ENCODE results near the gene ZNF444. TPM values are rescaled to one million over a fixed set of nuclear protein-coding genes. Genes with fewer than 3 reads are reported as not detected.
A peak's percentile ranks its signal among the peaks of the same experiment; 100 is the strongest.

Gene ZNF444
- total RNA-seq, 1 experiment from 2014 or later, result 84.0 TPM

DNA sequence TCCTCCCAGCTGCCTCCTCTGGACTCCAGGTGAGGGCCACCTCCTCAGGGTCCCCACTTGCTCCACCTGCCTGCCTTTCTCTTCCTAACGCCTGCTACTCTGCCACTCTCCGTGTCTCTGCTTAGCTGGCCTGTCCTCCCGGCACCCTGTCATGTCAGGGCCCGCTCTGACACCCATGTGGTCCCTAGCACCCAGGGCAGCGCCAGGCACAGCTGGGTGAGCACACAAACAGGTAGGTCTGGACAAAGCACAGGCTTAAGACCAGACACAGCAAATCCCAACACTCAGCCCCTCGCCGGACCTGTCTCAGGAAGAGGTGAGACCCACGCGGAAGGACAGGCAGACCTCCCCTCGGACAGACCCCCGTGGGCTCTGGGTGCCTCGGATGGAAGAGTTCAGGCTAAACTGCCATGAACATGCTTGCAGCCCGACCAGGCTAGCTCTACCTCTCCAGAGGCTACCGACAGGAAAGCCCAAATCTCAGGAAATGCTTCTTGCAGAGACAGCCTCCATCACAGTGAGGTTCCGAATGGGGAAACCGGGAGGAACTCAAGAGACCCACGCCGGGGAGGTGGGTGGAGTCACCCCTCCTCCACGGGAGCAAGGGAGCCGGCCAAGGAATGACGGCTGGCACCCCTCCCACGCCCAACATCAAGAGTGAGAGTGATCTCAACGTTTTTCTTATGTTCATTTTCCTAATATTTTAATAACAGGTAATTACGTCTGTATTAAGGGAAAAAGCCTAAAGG is 32.5 kb upstream of the ZNF444 start:
- H3K27ac Mint-ChIP-seq, result peak overlapping the region; percentile 78
- H3K4me3 Mint-ChIP-seq, result peak overlapping the region; percentile 14; the same call in 1 of the 2 replicates
- CTCF ChIA-PET, result interaction anchor here (1.2 to 3.1 kb wide), 8 partner anchors 28 to 201 kb away, joined by 3 to 16 read pairs (median 6); partner anchors contain the start of gene ZNF444
- TF ChIP-seq GTF2I (CRISPR knock-in tag; conservative IDR thresholded peaks at IDR 0.05) (no peak), ZNF396 (CRISPR knock-in tag; IDR thresholded peaks at IDR 0.05; ENCODE audit: borderline replicate concordance) (no peak), FOXJ3 (CRISPR knock-in tag; IDR thresholded peaks at IDR 0.05; ENCODE audit: borderline replicate concordance) (no peak), ZNF423 (CRISPR knock-in tag; IDR thresholded peaks at IDR 0.05) (no peak), GRHL2 (CRISPR knock-in tag; IDR thresholded peaks at IDR 0.05; ENCODE audit: insufficient replicate concordance, severe bottlenecking) (no peak), GABPB1 (CRISPR knock-in tag; IDR thresholded peaks at IDR 0.05) (no peak), JAZF1 (CRISPR knock-in tag; IDR thresholded peaks at IDR 0.05) (no peak), NFATC4 (CRISPR knock-in tag; IDR thresholded peaks at IDR 0.05) (no peak)
- TF ChIP-seq, protein P1, sequence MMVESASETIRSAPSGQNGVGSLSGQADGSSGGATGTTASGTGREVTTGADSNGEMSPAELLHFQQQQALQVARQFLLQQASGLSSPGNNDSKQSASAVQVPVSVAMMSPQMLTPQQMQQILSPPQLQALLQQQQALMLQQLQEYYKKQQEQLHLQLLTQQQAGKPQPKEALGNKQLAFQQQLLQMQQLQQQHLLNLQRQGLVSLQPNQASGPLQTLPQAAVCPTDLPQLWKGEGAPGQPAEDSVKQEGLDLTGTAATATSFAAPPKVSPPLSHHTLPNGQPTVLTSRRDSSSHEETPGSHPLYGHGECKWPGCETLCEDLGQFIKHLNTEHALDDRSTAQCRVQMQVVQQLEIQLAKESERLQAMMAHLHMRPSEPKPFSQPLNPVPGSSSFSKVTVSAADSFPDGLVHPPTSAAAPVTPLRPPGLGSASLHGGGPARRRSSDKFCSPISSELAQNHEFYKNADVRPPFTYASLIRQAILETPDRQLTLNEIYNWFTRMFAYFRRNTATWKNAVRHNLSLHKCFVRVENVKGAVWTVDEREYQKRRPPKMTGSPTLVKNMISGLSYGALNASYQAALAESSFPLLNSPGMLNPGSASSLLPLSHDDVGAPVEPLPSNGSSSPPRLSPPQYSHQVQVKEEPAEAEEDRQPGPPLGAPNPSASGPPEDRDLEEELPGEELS (CRISPR knock-in tag; IDR thresholded peaks at IDR 0.05), result no peak
- TF ChIP-seq, protein P2, sequence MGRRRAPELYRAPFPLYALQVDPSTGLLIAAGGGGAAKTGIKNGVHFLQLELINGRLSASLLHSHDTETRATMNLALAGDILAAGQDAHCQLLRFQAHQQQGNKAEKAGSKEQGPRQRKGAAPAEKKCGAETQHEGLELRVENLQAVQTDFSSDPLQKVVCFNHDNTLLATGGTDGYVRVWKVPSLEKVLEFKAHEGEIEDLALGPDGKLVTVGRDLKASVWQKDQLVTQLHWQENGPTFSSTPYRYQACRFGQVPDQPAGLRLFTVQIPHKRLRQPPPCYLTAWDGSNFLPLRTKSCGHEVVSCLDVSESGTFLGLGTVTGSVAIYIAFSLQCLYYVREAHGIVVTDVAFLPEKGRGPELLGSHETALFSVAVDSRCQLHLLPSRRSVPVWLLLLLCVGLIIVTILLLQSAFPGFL (CRISPR knock-in tag; IDR thresholded peaks at IDR 0.05; ENCODE audit: borderline replicate concordance), result no peak
- TF ChIP-seq, protein P3, sequence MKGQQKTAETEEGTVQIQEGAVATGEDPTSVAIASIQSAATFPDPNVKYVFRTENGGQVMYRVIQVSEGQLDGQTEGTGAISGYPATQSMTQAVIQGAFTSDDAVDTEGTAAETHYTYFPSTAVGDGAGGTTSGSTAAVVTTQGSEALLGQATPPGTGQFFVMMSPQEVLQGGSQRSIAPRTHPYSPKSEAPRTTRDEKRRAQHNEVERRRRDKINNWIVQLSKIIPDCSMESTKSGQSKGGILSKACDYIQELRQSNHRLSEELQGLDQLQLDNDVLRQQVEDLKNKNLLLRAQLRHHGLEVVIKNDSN (CRISPR knock-in tag; IDR thresholded peaks at IDR 0.05), result no peak
- TF ChIP-seq, protein P4, sequence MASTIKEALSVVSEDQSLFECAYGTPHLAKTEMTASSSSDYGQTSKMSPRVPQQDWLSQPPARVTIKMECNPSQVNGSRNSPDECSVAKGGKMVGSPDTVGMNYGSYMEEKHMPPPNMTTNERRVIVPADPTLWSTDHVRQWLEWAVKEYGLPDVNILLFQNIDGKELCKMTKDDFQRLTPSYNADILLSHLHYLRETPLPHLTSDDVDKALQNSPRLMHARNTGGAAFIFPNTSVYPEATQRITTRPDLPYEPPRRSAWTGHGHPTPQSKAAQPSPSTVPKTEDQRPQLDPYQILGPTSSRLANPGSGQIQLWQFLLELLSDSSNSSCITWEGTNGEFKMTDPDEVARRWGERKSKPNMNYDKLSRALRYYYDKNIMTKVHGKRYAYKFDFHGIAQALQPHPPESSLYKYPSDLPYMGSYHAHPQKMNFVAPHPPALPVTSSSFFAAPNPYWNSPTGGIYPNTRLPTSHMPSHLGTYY (CRISPR knock-in tag; IDR thresholded peaks at IDR 0.05), result no peak
- TF ChIP-seq, protein P5, sequence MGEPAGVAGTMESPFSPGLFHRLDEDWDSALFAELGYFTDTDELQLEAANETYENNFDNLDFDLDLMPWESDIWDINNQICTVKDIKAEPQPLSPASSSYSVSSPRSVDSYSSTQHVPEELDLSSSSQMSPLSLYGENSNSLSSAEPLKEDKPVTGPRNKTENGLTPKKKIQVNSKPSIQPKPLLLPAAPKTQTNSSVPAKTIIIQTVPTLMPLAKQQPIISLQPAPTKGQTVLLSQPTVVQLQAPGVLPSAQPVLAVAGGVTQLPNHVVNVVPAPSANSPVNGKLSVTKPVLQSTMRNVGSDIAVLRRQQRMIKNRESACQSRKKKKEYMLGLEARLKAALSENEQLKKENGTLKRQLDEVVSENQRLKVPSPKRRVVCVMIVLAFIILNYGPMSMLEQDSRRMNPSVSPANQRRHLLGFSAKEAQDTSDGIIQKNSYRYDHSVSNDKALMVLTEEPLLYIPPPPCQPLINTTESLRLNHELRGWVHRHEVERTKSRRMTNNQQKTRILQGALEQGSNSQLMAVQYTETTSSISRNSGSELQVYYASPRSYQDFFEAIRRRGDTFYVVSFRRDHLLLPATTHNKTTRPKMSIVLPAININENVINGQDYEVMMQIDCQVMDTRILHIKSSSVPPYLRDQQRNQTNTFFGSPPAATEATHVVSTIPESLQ (CRISPR knock-in tag; IDR thresholded peaks at IDR 0.05), result no peak
- TF ChIP-seq, protein P6, sequence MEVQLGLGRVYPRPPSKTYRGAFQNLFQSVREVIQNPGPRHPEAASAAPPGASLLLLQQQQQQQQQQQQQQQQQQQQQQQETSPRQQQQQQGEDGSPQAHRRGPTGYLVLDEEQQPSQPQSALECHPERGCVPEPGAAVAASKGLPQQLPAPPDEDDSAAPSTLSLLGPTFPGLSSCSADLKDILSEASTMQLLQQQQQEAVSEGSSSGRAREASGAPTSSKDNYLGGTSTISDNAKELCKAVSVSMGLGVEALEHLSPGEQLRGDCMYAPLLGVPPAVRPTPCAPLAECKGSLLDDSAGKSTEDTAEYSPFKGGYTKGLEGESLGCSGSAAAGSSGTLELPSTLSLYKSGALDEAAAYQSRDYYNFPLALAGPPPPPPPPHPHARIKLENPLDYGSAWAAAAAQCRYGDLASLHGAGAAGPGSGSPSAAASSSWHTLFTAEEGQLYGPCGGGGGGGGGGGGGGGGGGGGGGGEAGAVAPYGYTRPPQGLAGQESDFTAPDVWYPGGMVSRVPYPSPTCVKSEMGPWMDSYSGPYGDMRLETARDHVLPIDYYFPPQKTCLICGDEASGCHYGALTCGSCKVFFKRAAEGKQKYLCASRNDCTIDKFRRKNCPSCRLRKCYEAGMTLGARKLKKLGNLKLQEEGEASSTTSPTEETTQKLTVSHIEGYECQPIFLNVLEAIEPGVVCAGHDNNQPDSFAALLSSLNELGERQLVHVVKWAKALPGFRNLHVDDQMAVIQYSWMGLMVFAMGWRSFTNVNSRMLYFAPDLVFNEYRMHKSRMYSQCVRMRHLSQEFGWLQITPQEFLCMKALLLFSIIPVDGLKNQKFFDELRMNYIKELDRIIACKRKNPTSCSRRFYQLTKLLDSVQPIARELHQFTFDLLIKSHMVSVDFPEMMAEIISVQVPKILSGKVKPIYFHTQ (CRISPR knock-in tag; IDR thresholded peaks at IDR 0.05), result no peak
- TF ChIP-seq, protein P7, sequence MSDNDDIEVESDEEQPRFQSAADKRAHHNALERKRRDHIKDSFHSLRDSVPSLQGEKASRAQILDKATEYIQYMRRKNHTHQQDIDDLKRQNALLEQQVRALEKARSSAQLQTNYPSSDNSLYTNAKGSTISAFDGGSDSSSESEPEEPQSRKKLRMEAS (CRISPR knock-in tag; IDR thresholded peaks at IDR 0.05), result no peak
- DNase-seq (ENCODE audit: low spot score), result no peak
- H3K36me3 Mint-ChIP-seq, result no peaks in the 10 kb centered on the region
- peaks cover 68% of the 10 kb centered on the region for H3K4me1 Mint-ChIP-seq
- POLR2A ChIA-PET, result interaction anchor here (1.1 kb wide), 1 partner anchor 12 kb away, joined by 4 read pairs; the partner anchor contains the start of gene ZNF787
- no peaks in the 10 kb centered on the region for H3K27me3 Mint-ChIP-seq (ENCODE audit: low read depth)
- no peak for ATAC-seq
- H3K9me3 Mint-ChIP-seq, result no peaks in the 10 kb centered on the region
